Endothelial cell (in vitro differentiated cells): ENCODE data around the gene CLDN34. TPM values are rescaled to one million over a fixed set of nuclear protein-coding genes. Genes with fewer than 3 reads are reported as not detected.

Experiments
- DNase-seq: peaks from one replicate; pipeline ENCODE4 v3.0.0; 2021; ENCODE audit warnings: low spot score
- H3K27ac Mint-ChIP-seq: one replicate; pipeline ENCODE4 v1.8.0; 2021; ENCODE audit warnings: mixed read lengths, inconsistent platforms; ENCODE audit not compliant: unreplicated experiment
- H3K27me3 Mint-ChIP-seq: one replicate; pipeline ENCODE4 v1.8.0; 2021; ENCODE audit warnings: mild to moderate bottlenecking, moderate library complexity, mixed read lengths, inconsistent platforms; ENCODE audit not compliant: unreplicated experiment
- H3K36me3 Mint-ChIP-seq: one replicate; pipeline ENCODE4 v1.8.0; 2021; ENCODE audit warnings: mild to moderate bottlenecking, low read depth, mixed read lengths, inconsistent platforms; ENCODE audit not compliant: unreplicated experiment
- H3K4me1 Mint-ChIP-seq: one replicate; pipeline ENCODE4 v1.8.0; 2021; ENCODE audit warnings: mild to moderate bottlenecking, mixed read lengths, inconsistent platforms; ENCODE audit not compliant: unreplicated experiment
- H3K4me3 Mint-ChIP-seq: one replicate; pipeline ENCODE4 v1.8.0; 2021; ENCODE audit warnings: mild to moderate bottlenecking, mixed read lengths, inconsistent platforms; ENCODE audit not compliant: unreplicated experiment
- H3K9me3 Mint-ChIP-seq: one replicate; pipeline ENCODE4 v1.8.0; 2021; ENCODE audit warnings: mixed read lengths, inconsistent platforms; ENCODE audit not compliant: unreplicated experiment
- CTCF ChIP-seq: fragments of 200-600 bp; sonication (generic); IDR thresholded peaks from one replicate; pipeline ENCODE4 v1.5.0; 2021; ENCODE audit warnings: antibody characterized with exemption; ENCODE audit not compliant: unreplicated experiment
- total RNA-seq: library from RNA; stranded (reverse); fragmentation: NEBNext Ultra II Directional; extraction: Animal tissue kit (Norgen Biotek cat#: 25700); gene quantifications from one replicate; pipeline ENCODE4 v1.2.1, GENCODE V29; 2021; ENCODE audit not compliant: unreplicated experiment

The CLDN34 gene
- total RNA-seq, 1 donor from 2014 or later, result 0.64 TPM

GRCh38 chrX:9940421-9940820 is 26.7 kb upstream of the CLDN34 start:
- TF ChIP-seq CTCF, result no peak
- DNase-seq, result no peak
- Mint-ChIP-seq H3K4me3 (no peak overlapping the region), H3K27me3 (peaks cover 3% of the 10 kb centered on the region), H3K27ac (no peak overlapping the region), H3K4me1 (peaks cover 4% of the 10 kb centered on the region), H3K36me3 (peaks cover 6% of the 10 kb centered on the region), H3K9me3 (no peaks in the 10 kb centered on the region)

GRCh38 chrX:9942086-9942485 is 25.1 kb upstream of the CLDN34 start:
- Mint-ChIP-seq H3K4me1 (peaks cover 4% of the 10 kb centered on the region), H3K9me3 (no peaks in the 10 kb centered on the region), H3K4me3 (no peak overlapping the region), H3K27me3 (peaks cover 3% of the 10 kb centered on the region), H3K27ac (peak overlapping the region; percentile 70), H3K36me3 (peaks cover 8% of the 10 kb centered on the region)
- no peak for DNase-seq
- TF ChIP-seq CTCF, result no peak

GRCh38 chrX:9943420-9943819 is 23.7 kb upstream of the CLDN34 start:
- H3K36me3 Mint-ChIP-seq, result peaks cover 12% of the 10 kb centered on the region
- H3K27me3 Mint-ChIP-seq, result peaks cover 3% of the 10 kb centered on the region
- no peak for TF ChIP-seq CTCF
- no peaks in the 10 kb centered on the region for H3K9me3 Mint-ChIP-seq
- no peak overlapping the region for H3K27ac Mint-ChIP-seq
- peak overlapping the region; percentile 7 for H3K4me3 Mint-ChIP-seq
- H3K4me1 Mint-ChIP-seq, result peaks cover 4% of the 10 kb centered on the region
- no peak for DNase-seq

- no peaks in the 10 kb centered on the region for H3K4me1 Mint-ChIP-seq
- no peak for DNase-seq
- H3K27me3 Mint-ChIP-seq, result peaks cover 3% of the 10 kb centered on the region
- peaks cover 19% of the 10 kb centered on the region for H3K36me3 Mint-ChIP-seq
- no peaks in the 10 kb centered on the region for H3K9me3 Mint-ChIP-seq
- H3K27ac Mint-ChIP-seq, result no peak overlapping the region
- peak overlapping the region; percentile 37 for H3K4me3 Mint-ChIP-seq
- no peak for TF ChIP-seq CTCF
Observed at GRCh38 chrX:9947131-9947794, 19.9 kb upstream of the CLDN34 start.

- no peak for DNase-seq
- H3K4me3 Mint-ChIP-seq, result no peak overlapping the region
- peaks cover under 1% of the 10 kb centered on the region for H3K4me1 Mint-ChIP-seq
- H3K27ac Mint-ChIP-seq, result no peak overlapping the region
- peaks cover 20% of the 10 kb centered on the region for H3K36me3 Mint-ChIP-seq
- H3K9me3 Mint-ChIP-seq, result no peaks in the 10 kb centered on the region
- TF ChIP-seq CTCF, result no peak
- H3K27me3 Mint-ChIP-seq, result peaks cover under 1% of the 10 kb centered on the region
Observed at GRCh38 chrX:9948406-9948805, 18.8 kb upstream of the CLDN34 start.
